OCI-LY1 (cell line): ENCODE measurements around the gene TFRC.
"Not testable (repeated sequence)": the region's sequence is repeated elsewhere in the genome, so short reads cannot be mapped to it uniquely, and the experiment has no call there.

Experiments used
- H2AFZ ChIP-seq: fragments of 200-600 bp; sonication (generic), shearing (Covaris generic); 2 replicates; pipeline ENCODE4 v1.6.0; 2014; ENCODE audit warnings: antibody characterized with exemption, mild to moderate bottlenecking, low read length
- H3F3A ChIP-seq: fragments of 200-600 bp; sonication (generic), shearing (Covaris generic); 2 replicates; pipeline ENCODE4 v1.6.0; 2014; ENCODE audit warnings: mild to moderate bottlenecking, antibody characterized with exemption, low read length, moderate library complexity; ENCODE audit not compliant: insufficient read depth
- H3K27ac ChIP-seq: fragments of 200-600 bp; sonication (generic); 2 replicates; pipeline ENCODE4 v1.5.1; 2014; ENCODE audit warnings: low read length, mixed run types, mild to moderate bottlenecking, low read depth; ENCODE audit not compliant: poor library complexity, severe bottlenecking
- H3K27me3 ChIP-seq: fragments of 200-600 bp; sonication (generic); 2 replicates; pipeline ENCODE4 v1.6.0; 2014; ENCODE audit warnings: antibody characterized with exemption, mild to moderate bottlenecking, low read length, moderate library complexity; ENCODE audit not compliant: insufficient read depth
- H3K36me3 ChIP-seq: fragments of 200-600 bp; sonication (generic); 2 replicates; pipeline ENCODE4 v1.6.1; 2014; ENCODE audit warnings: mild to moderate bottlenecking, antibody characterized with exemption, low read length, moderate library complexity, mixed read lengths; ENCODE audit not compliant: insufficient read depth
- H3K4me1 ChIP-seq: fragments of 200-600 bp; sonication (generic); 2 replicates; pipeline ENCODE4 v1.5.1; 2014; ENCODE audit warnings: mild to moderate bottlenecking, low read length, moderate library complexity; ENCODE audit not compliant: insufficient read depth, severe bottlenecking
- H3K4me2 ChIP-seq: fragments of 200-600 bp; sonication (generic), shearing (Covaris generic); 2 replicates; pipeline ENCODE4 v1.6.1; 2014; ENCODE audit warnings: low read length
- H3K4me3 ChIP-seq: fragments of 200-600 bp; sonication (generic); 2 replicates; pipeline ENCODE4 v1.5.1; 2014; ENCODE audit warnings: low read length, low read depth, mild to moderate bottlenecking, mixed read lengths; ENCODE audit not compliant: poor library complexity, severe bottlenecking
- H3K79me2 ChIP-seq: fragments of 200-600 bp; shearing (Covaris generic); 2 replicates; pipeline ENCODE4 v1.6.1; 2016; ENCODE audit warnings: mixed run types, low read length, mixed read lengths; ENCODE audit not compliant: insufficient read depth
- H3K9ac ChIP-seq: fragments of 200-600 bp; sonication (generic), shearing (Covaris generic); 2 replicates; pipeline ENCODE4 v1.6.1; 2014; ENCODE audit warnings: mild to moderate bottlenecking, low read length, mixed read lengths
- H3K9me2 ChIP-seq: fragments of 200-600 bp; sonication (generic), shearing (Covaris generic); 2 replicates; pipeline ENCODE4 v1.6.1; 2014; ENCODE audit warnings: low read depth, mild to moderate bottlenecking, low read length, mixed read lengths
- H3K9me3 ChIP-seq: fragments of 200-600 bp; shearing (Covaris generic); 2 replicates; pipeline ENCODE4 v1.6.1; 2014; ENCODE audit warnings: low read length, mixed read lengths
- H4K20me1 ChIP-seq: fragments of 200-600 bp; sonication (generic), shearing (Covaris generic); 2 replicates; pipeline ENCODE4 v1.6.0; 2016; ENCODE audit warnings: mild to moderate bottlenecking, low read length; ENCODE audit not compliant: insufficient read depth
- EZH2 ChIP-seq: fragments of 200-600 bp; sonication (generic), shearing (Covaris generic); IDR thresholded peaks from 2 replicates; pipeline ENCODE4 v1.8.0; 2017; ENCODE audit warnings: borderline replicate concordance, mixed run types, mild to moderate bottlenecking, antibody characterized with exemption, low read length, moderate library complexity, mixed read lengths
- TF ChIP-seq, protein P1 (sequence below): fragments of 200-600 bp; sonication (generic), shearing (Covaris generic); IDR thresholded peaks from 2 replicates; pipeline ENCODE4 v1.5.1; 2017; ENCODE audit warnings: mild to moderate bottlenecking, antibody characterized with exemption, low read length, moderate library complexity, mixed read lengths

TFRC gene

DNA sequence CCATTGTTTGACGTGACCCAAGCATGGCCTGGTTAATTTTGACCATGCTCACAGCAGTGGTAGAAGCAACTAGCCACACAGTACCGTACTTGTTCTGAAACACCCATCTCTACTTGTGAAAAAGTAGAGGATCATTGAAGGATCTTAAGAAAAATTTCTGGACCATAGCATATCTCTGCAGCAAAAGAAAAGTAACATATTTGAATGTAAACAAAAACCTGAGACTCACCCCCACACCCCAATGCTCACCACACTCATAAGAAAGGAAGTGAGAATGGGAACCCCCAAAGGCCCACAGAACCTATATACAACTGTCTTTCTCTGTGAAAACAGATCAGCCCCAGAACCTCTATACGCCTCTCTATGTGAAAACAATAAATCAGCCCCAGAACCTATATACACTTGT lies 33.8 kb upstream of the TFRC start:
- Histone ChIP-seq H3K9ac (no peak overlapping the region), H3K36me3 (no peaks in the 10 kb centered on the region), H3K27ac (no peak overlapping the region), H4K20me1 (no peaks in the 10 kb centered on the region), H3K4me3 (no peak overlapping the region), H3K27me3 (0 out of 2 replicates have a peak, but pooled peaks cover 5% of the 10 kb centered on the region), H3K9me3 (no peaks in the 10 kb centered on the region), H3K79me2 (no peaks in the 10 kb centered on the region), H3K4me1 (peaks cover 5% of the 10 kb centered on the region), H3K4me2 (no peak overlapping the region), H2AFZ (no peak overlapping the region), H3F3A (no peaks in the 10 kb centered on the region), H3K9me2 (no peaks in the 10 kb centered on the region)
- no peak for TF ChIP-seq EZH2

- H3F3A ChIP-seq, result no peaks in the 10 kb centered on the region
- no peaks in the 10 kb centered on the region for H3K9me3 ChIP-seq
- no peak overlapping the region for H3K9ac ChIP-seq
- H3K79me2 ChIP-seq, result no peaks in the 10 kb centered on the region
- H3K27me3 ChIP-seq, result 0 out of 2 replicates have a peak, but pooled peaks cover 5% of the 10 kb centered on the region
- no peaks in the 10 kb centered on the region for H3K36me3 ChIP-seq
- H3K9me2 ChIP-seq, result no peaks in the 10 kb centered on the region
- no peaks in the 10 kb centered on the region for H3K4me1 ChIP-seq
- TF ChIP-seq, protein P1, sequence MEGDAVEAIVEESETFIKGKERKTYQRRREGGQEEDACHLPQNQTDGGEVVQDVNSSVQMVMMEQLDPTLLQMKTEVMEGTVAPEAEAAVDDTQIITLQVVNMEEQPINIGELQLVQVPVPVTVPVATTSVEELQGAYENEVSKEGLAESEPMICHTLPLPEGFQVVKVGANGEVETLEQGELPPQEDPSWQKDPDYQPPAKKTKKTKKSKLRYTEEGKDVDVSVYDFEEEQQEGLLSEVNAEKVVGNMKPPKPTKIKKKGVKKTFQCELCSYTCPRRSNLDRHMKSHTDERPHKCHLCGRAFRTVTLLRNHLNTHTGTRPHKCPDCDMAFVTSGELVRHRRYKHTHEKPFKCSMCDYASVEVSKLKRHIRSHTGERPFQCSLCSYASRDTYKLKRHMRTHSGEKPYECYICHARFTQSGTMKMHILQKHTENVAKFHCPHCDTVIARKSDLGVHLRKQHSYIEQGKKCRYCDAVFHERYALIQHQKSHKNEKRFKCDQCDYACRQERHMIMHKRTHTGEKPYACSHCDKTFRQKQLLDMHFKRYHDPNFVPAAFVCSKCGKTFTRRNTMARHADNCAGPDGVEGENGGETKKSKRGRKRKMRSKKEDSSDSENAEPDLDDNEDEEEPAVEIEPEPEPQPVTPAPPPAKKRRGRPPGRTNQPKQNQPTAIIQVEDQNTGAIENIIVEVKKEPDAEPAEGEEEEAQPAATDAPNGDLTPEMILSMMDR, result no peak
- no peak for TF ChIP-seq EZH2
- H4K20me1 ChIP-seq, result no peaks in the 10 kb centered on the region
- no peak overlapping the region for H3K4me3 ChIP-seq
- no peak overlapping the region for H3K4me2 ChIP-seq
- H2AFZ ChIP-seq, result no peak overlapping the region
- H3K27ac ChIP-seq, result no peak overlapping the region
Measured at GRCh38 chr3:196111939-196112386, 30.1 kb upstream of the TFRC start.

DNA sequence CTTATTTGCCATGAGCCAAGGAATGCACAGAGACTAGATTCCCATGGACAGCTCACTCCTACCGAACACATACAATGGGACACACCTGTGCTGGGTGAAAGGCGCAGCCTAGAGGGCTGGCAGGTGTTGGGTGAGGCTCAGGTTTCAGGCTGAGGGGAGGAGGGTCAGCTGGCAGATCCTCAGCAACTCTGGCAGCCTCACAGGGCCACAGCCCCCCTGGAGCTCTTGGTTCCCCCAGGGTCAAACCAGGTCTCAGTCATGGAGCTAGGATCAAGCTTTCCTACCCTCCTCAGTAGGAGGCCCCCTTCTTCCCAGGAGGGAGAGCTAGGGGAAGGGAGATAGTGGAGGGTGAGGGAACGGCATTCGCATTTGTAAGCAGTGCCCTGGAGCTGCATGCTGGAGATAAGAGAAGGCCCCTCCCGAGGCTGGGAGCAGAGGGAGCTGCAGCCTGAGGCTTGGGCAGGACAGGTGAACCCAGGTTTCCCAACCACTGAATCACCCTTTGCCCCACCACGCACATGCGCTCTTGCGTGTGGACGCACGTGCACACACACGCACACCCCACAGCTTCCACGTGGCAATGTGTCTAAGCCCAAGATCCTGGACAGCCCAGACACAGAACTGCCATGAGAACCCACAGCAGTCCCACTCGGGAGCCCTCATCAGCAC lies 26.3 kb upstream of the TFRC start:
- H3K79me2 ChIP-seq, result no peaks in the 10 kb centered on the region
- no peaks in the 10 kb centered on the region for H3K27me3 ChIP-seq
- no peak overlapping the region for H2AFZ ChIP-seq
- no peak overlapping the region for H3K27ac ChIP-seq
- TF ChIP-seq EZH2, result no peak
- TF ChIP-seq, protein P1, result no peak
- H3F3A ChIP-seq, result no peaks in the 10 kb centered on the region
- no peak overlapping the region for H3K9ac ChIP-seq
- no peak overlapping the region for H3K4me2 ChIP-seq
- no peaks in the 10 kb centered on the region for H3K36me3 ChIP-seq
- H3K9me3 ChIP-seq, result no peaks in the 10 kb centered on the region
- H3K4me3 ChIP-seq, result no peak overlapping the region
- H4K20me1 ChIP-seq, result no peaks in the 10 kb centered on the region
- no peaks in the 10 kb centered on the region for H3K9me2 ChIP-seq
- no peaks in the 10 kb centered on the region for H3K4me1 ChIP-seq

DNA sequence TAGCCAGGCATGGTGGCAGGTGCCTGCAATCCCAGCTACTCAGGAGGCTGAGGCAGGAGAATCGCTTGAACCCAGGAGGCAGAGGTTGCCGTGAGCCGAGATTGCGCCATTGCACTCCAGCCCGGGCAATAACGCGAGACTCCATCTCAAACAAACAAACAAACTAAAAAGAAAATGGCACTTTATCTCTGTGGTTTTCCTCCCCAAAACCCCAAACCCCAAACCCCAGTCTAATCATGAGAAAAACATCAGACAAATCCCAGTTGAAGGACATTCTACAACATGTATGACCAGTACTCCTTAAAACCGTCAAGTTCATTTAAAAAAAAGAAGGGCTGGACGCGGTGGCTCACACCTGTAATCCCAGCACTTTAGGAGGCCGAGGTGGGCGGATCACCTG lies 22.8 kb upstream of the TFRC start:
- H3F3A ChIP-seq, H3K9me2 ChIP-seq, H3K79me2 ChIP-seq, H2AFZ ChIP-seq, H3K36me3 ChIP-seq, H3K27ac ChIP-seq, H4K20me1 ChIP-seq, H3K4me1 ChIP-seq, H3K4me3 ChIP-seq, H3K4me2 ChIP-seq, H3K27me3 ChIP-seq, H3K9me3 ChIP-seq, H3K9ac ChIP-seq: not testable (repeated sequence)

DNA sequence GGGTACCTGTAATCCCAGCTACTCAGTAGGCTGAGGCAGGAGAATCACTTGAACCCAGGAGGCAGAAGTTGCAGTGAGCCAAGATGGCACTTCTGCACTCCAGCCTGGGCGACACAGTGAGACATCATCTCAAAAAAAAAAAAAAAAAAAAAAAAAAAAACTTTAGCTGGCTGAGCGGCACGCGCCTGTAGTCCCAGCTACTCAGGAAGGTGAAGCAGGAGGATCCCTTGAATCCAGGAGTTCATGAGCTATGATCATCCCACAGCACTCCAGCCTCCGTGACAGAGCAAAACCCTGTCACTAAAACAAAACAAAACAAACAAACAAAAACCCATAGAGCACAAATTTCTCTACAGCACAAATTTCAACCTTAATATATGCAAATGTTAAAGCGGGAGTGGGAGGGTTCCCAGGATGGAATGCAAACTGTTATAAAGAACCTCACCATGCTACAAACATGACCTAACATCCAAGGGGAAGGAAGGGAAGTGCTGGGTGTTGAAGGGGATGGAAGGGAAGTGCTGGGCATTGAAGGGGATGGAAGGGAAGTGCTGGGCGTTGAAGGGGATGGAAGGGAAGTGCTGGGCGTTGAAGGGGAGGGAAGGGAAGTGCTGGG lies 16.6 kb upstream of the TFRC start:
- H3K9me2 ChIP-seq, H3K36me3 ChIP-seq, H3K27me3 ChIP-seq, H3K9ac ChIP-seq, H3K4me1 ChIP-seq, H2AFZ ChIP-seq, H3K4me3 ChIP-seq, H4K20me1 ChIP-seq, H3F3A ChIP-seq, H3K9me3 ChIP-seq, H3K79me2 ChIP-seq, H3K4me2 ChIP-seq, H3K27ac ChIP-seq: not testable (repeated sequence)
